GM19372 (cell line): ENCODE results near the gene MOV10.
"Not testable (repeated sequence)": the region's sequence is repeated elsewhere in the genome, so short reads cannot be mapped to it uniquely, and the experiment has no call there.

Experiments
- ATAC-seq: cut with Tn5 transposase; IDR thresholded peaks from one replicate; pipeline ENCODE4 v1.9.1; 2021; ENCODE audit warnings: mild to moderate bottlenecking, low read depth, moderate library complexity; ENCODE audit not compliant: unreplicated experiment

Gene MOV10

GRCh38 chr1:112728306-112728971 lies 54.0 kb downstream of the MOV10 start:
- ATAC-seq = not testable (repeated sequence)

DNA sequence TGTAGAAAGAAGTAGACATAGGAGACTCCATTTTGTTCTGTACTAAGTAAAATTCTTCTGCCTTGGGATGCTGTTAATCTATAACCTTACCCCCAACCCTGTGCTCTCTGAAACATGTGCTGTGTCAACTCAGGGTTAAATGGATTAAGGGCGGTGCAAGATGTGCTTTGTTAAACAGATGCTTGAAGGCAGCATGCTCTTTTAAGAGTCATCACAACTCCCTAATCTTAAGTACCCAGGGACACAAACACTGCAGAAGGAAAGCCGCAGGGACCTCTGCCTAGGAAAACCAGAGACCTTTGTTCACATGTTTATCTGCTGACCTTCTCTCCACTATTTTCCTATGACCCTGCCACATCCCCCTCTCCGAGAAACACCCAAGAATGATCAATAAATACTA lies 54.6 kb downstream of the MOV10 start:
- not testable (repeated sequence) for ATAC-seq

GRCh38 chr1:112729909-112730308 lies 55.5 kb downstream of the MOV10 start:
- no peak for ATAC-seq

DNA sequence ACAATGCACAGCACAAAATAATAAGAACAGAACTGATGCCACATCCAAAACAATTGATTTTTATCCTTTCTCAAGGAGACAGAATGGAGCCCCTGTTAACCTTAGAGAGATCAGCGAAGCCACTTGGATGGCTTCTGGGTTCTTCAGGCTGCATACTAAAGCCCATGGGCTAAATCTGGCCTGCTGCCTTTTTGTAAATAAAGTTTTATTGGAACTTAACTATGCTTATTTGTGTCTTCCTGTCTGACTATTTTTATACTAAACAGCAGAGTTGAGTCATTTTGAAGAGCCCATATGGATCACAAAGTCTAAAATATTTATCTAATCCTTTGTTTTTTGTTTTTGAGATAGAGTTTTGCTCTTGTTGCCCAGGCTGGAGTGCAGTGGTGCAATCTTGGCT lies 57.0 kb downstream of the MOV10 start:
- no peak for ATAC-seq

GRCh38 chr1:112735752-112736151 lies 61.3 kb downstream of the MOV10 start:
- ATAC-seq = no peak

DNA sequence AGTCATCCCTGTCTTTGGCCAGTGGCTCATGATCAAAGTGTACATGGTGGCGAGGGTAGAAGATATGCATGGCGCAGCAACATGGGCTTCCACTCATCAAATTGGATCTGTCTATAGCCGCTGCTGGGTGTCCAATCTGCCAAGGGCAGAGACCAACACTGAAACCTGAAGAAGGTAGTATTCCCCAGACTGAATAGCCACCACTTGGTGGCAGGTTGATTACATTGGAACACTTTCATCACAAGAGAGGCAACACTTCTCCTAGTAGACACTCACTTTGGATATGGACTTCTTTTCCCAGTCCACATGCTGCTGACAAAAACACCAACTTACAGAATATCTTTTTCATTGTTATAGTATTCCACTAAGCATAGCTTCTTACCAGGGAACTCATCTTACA lies 63.1 kb downstream of the MOV10 start:
- ATAC-seq = no peak

- ATAC-seq = no peak
These were observed 68.9 kb downstream of the MOV10 start for GRCh38 chr1:112743174-112744008.

DNA sequence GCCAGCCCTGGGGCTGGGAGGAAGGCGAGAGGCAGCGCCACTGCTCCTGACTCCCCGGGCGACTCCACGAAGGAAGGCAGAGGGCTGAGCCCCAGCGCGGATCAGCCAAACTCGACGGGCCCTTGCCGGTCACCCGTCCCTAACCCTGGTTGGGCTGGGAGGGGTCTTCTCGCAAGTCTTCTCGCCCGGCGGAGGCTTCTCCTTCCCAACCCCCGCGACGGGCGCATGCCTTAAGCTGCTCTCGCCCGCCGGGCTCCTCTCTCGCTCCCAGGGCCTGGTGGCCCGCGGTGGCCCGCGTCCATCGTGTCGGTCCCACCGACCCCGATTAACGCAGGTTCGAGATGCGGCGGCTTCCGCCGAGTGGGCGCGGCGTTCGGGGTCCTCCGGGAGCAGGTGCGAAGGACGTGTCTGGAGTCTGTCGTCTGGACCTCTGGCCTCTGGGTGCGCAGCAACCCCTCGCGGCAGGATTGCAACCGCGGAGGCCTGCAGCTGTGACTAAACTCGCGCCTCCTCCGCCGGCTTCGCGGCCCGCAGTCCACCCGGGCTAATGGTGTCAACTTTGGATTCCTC lies 69.6 kb downstream of the MOV10 start:
- ATAC-seq = no peak

DNA sequence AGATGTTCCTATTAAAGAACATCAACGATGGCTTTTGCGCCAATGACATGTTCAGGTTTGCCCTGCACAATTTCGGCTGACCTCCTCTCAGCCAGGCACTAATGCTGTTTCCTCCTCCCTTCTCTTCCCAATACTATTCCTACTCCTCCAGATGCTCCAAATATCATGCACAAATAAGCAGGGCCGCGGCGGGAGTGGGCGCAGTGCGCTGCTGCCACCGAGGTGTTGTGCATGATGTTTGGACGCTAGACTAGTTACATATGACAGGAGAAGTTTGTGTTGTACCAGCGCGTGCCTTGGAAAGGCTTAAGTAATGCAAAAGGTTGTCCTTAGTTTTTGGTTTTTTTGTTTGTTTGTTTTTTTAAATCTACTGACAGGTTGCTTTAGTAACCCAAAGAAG lies 73.9 kb downstream of the MOV10 start:
- no peak for ATAC-seq
